HFFc6 (cell line): ENCODE data around the gene WASF3. TPM values are rescaled to one million over a fixed set of nuclear protein-coding genes. Genes with fewer than 3 reads are reported as not detected.

Experiments
- DNase-seq: peaks from one replicate; pipeline ENCODE4 v3.0.0-alpha.2; 2018
- H3K27ac Mint-ChIP-seq: 2 replicates; pipeline ENCODE4 v1.8.0; 2020; ENCODE audit warnings: mild to moderate bottlenecking, mixed read lengths
- H3K27me3 Mint-ChIP-seq: 2 replicates; pipeline ENCODE4 v1.8.0; 2021; ENCODE audit warnings: mild to moderate bottlenecking, moderate library complexity, mixed read lengths; ENCODE audit not compliant: insufficient read depth
- H3K36me3 Mint-ChIP-seq: 2 replicates; pipeline ENCODE4 v1.8.0; 2021; ENCODE audit warnings: low read depth, mixed read lengths
- H3K4me1 Mint-ChIP-seq: 2 replicates; pipeline ENCODE4 v1.8.0; 2020; ENCODE audit warnings: low read depth, mixed read lengths
- H3K4me3 Mint-ChIP-seq: 2 replicates; pipeline ENCODE4 v1.8.0; 2020; ENCODE audit warnings: mild to moderate bottlenecking, moderate library complexity, mixed read lengths
- H3K9me3 Mint-ChIP-seq: 2 replicates; pipeline ENCODE4 v1.8.0; 2020; ENCODE audit warnings: mild to moderate bottlenecking, mixed read lengths
- long read RNA-seq: library from polyadenylated mRNA; unstranded; transcript quantifications from one replicate; pipeline ENCODE4 v2.0.0, GENCODE V29; 2019
- total RNA-seq, 6 experiments: library from RNA; stranded (reverse); fragmentation: NEBNext Ultra II Directional; extraction: Animal tissue kit (Norgen Biotek cat#: 25700); gene quantifications; 2 replicates in 1 of 6; 3 replicates in 5 of 6; pipeline ENCODE4 v1.2.3, GENCODE V29; 2021
- TF ChIP-seq, protein P1 (sequence below): fragments of 200-600 bp; sonication (generic); IDR thresholded peaks from 2 replicates; pipeline ENCODE4 v1.5.0; 2021; ENCODE audit warnings: antibody characterized with exemption, mild to moderate bottlenecking

WASF3 gene, protein sequence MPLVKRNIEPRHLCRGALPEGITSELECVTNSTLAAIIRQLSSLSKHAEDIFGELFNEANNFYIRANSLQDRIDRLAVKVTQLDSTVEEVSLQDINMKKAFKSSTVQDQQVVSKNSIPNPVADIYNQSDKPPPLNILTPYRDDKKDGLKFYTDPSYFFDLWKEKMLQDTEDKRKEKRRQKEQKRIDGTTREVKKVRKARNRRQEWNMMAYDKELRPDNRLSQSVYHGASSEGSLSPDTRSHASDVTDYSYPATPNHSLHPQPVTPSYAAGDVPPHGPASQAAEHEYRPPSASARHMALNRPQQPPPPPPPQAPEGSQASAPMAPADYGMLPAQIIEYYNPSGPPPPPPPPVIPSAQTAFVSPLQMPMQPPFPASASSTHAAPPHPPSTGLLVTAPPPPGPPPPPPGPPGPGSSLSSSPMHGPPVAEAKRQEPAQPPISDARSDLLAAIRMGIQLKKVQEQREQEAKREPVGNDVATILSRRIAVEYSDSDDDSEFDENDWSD
- 10 to 100 TPM; 26.4 to 32.9 (median 28.2) TPM for total RNA-seq
- long read RNA-seq, partial matches to known transcripts, result 14 of 15 reads
- long read RNA-seq, other reads (novel, unspliced or antisense), result 1 of 15 reads

DNA sequence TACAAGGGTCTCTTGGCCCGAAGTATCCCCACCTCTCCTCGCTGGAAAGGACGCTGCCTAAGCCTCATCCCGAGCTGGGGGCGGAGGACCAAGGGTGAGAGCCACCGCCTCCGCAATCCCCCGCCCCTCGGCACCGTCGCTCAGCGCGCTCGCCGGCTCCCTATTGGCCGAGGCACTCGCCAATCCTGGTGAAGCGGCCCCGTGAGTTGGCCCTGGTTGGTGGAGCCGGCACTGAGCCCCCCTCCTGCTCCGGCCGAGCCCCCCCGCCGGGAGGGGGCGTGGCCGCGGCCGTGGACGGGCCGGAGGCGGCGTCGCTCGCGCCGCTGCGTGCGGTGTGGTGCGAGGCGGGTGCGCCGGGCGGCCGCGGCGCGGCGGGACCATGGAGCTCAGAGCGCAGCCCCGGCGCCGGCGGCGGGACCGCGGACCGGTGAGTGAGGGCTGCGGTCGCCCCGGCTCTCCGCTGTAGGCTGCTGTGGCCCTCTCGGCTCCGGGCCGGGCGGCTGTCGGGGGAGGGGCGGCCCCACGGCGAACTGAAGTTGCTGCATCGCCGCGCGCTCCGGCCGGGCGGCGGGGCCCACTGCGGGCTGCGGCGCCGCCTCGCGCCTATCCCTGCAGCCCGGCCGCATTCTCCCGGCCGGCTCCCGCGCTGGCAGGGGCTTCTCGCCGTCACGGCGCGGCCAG, at the start of gene WASF3:
Gene WASF3, plus strand, starts transcription at position 291 of the 681 bp plus-strand sequence. CDS start 84,588 bp downstream, outside the sequence.
- Mint-ChIP-seq H3K27ac (peak within 1 kb of the TSS; percentile 65), H3K4me3 (peak within 1 kb of the TSS; percentile 95), H3K9me3 (no peaks in the 10 kb centered on the region)

DNA sequence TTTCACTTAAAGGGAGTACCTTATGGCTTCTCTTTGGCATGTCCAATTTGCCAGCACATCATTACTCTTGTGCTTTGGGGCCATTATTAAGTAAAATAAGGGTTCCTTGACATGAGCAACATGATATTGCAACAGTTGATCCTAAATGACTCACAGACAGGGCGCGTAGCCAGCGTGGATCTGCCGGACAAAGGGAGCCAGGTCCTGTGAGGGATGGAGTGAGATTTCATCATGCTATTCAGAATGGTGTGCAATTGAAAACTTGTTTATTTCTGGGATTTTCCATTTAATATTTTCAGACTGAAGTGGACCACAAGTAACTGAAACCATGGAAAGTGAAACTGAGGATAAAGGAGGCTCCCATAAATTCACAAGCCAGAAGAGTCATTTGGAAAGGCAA, 48.6 kb upstream of the WASF3 start:
- Mint-ChIP-seq H3K27ac (peak overlapping the region; percentile 76), H3K4me3 (peak overlapping the region; percentile 51), H3K9me3 (peaks cover 27% of the 10 kb centered on the region), H3K27me3 (peaks cover 4% of the 10 kb centered on the region), H3K4me1 (peaks cover 25% of the 10 kb centered on the region), H3K36me3 (peaks cover 29% of the 10 kb centered on the region)
- TF ChIP-seq, protein P1, sequence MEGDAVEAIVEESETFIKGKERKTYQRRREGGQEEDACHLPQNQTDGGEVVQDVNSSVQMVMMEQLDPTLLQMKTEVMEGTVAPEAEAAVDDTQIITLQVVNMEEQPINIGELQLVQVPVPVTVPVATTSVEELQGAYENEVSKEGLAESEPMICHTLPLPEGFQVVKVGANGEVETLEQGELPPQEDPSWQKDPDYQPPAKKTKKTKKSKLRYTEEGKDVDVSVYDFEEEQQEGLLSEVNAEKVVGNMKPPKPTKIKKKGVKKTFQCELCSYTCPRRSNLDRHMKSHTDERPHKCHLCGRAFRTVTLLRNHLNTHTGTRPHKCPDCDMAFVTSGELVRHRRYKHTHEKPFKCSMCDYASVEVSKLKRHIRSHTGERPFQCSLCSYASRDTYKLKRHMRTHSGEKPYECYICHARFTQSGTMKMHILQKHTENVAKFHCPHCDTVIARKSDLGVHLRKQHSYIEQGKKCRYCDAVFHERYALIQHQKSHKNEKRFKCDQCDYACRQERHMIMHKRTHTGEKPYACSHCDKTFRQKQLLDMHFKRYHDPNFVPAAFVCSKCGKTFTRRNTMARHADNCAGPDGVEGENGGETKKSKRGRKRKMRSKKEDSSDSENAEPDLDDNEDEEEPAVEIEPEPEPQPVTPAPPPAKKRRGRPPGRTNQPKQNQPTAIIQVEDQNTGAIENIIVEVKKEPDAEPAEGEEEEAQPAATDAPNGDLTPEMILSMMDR, result no peak
- DNase-seq, result peak; percentile 93

More for the DNA sequence above, at the start of gene WASF3:
- DNase-seq, result peak; percentile 89
- Mint-ChIP-seq H3K27me3 (peaks cover 11% of the 10 kb centered on the region), H3K4me1 (peaks cover 19% of the 10 kb centered on the region), H3K36me3 (peaks cover 5% of the 10 kb centered on the region; the same call in 1 of the 2 replicates)
- TF ChIP-seq, protein P1, result no peak

DNA sequence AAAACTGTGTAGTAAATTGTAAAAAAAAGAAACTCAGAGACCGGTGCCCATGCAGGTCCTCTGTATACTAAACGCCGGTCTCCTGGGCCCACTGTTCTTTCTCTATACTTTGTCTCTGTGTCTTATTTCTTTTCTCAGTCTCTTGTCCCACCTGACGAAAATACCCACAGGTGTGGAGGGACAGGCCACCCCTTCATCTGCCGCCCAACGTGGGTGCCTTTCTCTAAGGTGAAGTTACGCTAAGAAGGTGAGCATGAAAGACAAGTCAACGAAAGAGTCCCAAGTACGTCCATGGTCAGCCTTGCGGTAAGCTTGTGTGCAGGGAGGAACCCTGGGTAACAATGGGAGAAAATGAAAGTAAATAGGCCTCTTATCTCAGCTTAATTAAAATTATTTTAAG, 48.0 kb upstream of the WASF3 start:
- Mint-ChIP-seq H3K4me1 (peaks cover 25% of the 10 kb centered on the region), H3K27me3 (peaks cover 4% of the 10 kb centered on the region), H3K27ac (peak overlapping the region; percentile 76; the same call in 1 of the 2 replicates), H3K4me3 (peak overlapping the region; percentile 51; the same call in 1 of the 2 replicates), H3K36me3 (peaks cover 29% of the 10 kb centered on the region), H3K9me3 (peaks cover 27% of the 10 kb centered on the region)
- no peak for DNase-seq
- TF ChIP-seq, protein P1, result no peak

DNA sequence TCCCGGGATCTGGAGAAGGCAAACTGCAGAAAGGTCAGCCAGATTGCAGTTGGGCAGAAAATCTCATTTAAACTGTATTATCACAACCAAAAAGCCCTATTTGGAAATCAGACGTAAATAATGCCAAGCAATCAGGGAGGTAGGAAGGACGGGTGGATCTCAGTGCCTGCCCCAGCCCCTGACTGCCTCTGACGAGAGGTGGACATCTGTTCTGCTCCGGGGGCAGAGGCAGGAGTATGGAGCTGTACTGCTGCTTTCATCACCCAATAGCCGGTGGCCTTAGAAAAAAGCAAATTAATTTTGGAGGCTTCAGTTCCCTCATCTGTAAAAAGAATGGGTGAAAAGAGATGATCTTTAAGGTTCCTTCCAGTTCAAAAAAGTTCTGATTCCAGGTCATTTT, 43.6 kb upstream of the WASF3 start:
- Mint-ChIP-seq H3K27ac (no peak overlapping the region), H3K4me1 (peaks cover 12% of the 10 kb centered on the region), H3K9me3 (peaks cover 25% of the 10 kb centered on the region), H3K36me3 (peaks cover 17% of the 10 kb centered on the region), H3K27me3 (peaks cover 20% of the 10 kb centered on the region), H3K4me3 (no peak overlapping the region)
- TF ChIP-seq, protein P1, result no peak
- no peak for DNase-seq

DNA sequence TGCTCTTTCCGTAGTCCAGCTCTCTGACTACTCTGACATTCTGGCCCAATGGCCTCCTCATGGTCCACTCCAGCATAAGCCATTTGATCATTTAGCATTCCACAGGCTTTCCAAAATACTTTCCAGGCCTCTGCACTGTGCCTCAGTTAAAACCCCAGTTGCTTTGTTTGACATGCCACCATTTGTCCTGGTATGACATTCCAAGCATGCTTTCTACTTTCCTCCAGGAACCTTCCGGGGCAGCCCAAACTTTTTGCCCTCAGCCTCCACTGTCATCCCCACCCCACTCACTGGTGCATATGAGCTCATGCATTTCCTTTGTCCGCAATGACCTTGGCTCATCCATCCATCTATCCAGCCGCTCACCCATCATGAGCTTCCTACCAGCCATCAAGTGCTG, 41.8 kb upstream of the WASF3 start:
- Mint-ChIP-seq H3K9me3 (peaks cover 10% of the 10 kb centered on the region), H3K4me1 (0 out of 2 replicates have a peak, but pooled peaks cover 6% of the 10 kb centered on the region), H3K27me3 (peaks cover 21% of the 10 kb centered on the region), H3K27ac (no peak overlapping the region), H3K4me3 (no peak overlapping the region), H3K36me3 (peaks cover 7% of the 10 kb centered on the region; the same call in 1 of the 2 replicates)
- TF ChIP-seq, protein P1, result no peak
- no peak for DNase-seq
